Suprapubic skin (tissue), 4 donors: ENCODE data around the gene PSMC3. TPM values are rescaled to one million over a fixed set of nuclear protein-coding genes. Genes with fewer than 3 reads are reported as not detected.
A peak's percentile ranks its signal among the peaks of the same experiment; 100 is the strongest.

Source experiments
- DNase-seq, 2 donors: peaks; one replicate each; pipeline ENCODE4 v3.0.0-alpha.2; 2019; ENCODE audit warnings: low spot score in 2 of 2
- H3K27ac ChIP-seq: fragments of 200-600 bp; sonication (generic); one replicate; pipeline ENCODE4 v1.5.1; 2019
- H3K27me3 ChIP-seq: fragments of 200-600 bp; sonication (generic); one replicate; pipeline ENCODE4 v1.5.1; 2019
- H3K36me3 ChIP-seq: fragments of 200-600 bp; sonication (generic); one replicate; pipeline ENCODE4 v1.5.1; 2019
- H3K4me1 ChIP-seq: fragments of 200-600 bp; sonication (generic); one replicate; pipeline ENCODE4 v1.5.1; 2019
- H3K4me3 ChIP-seq: fragments of 200-600 bp; sonication (generic); one replicate; pipeline ENCODE4 v1.5.1; 2019; ENCODE audit warnings: mild to moderate bottlenecking
- H3K9me3 ChIP-seq: fragments of 200-600 bp; sonication (generic); one replicate; pipeline ENCODE4 v1.5.1; 2019
- CTCF ChIP-seq, 2 donors: fragments of 200-600 bp in 1 of 2; fragments of 450-650 bp in 1 of 2; sonication (generic) in 1 of 2; IDR thresholded peaks; one replicate each; pipeline ENCODE4 v1.5.1; 2016 to 2019; ENCODE audit warnings: antibody characterized with exemption in 2 of 2, mild to moderate bottlenecking in 1 of 2, moderate library complexity in 1 of 2
- EP300 ChIP-seq: sonication (generic); formaldehyde crosslinking; IDR thresholded peaks from one replicate; pipeline ENCODE4 v1.6.1; 2017; ENCODE audit warnings: antibody characterized with exemption
- POLR2A ChIP-seq, 2 donors: fragments of 450-650 bp; IDR thresholded peaks; one replicate each; pipeline ENCODE4 v1.6.1; 2017; ENCODE audit warnings: antibody characterized with exemption in 2 of 2, mild to moderate bottlenecking in 2 of 2, moderate library complexity in 2 of 2
- POLR2AphosphoS5 ChIP-seq, 3 donors: sonication (generic); formaldehyde crosslinking; IDR thresholded peaks; one replicate each; pipeline ENCODE4 v1.6.1; 2017; ENCODE audit warnings: antibody characterized with exemption in 3 of 3
- WGBS: methylation state at CpG from one replicate; pipeline ENCODE4 v1.1.5; 2018; 5-methylcytosine and 5-hydroxymethylcytosine counted together
- total RNA-seq, 4 donors: library from RNA; depleted of rRNA; stranded (reverse); fragments of >200 nt; gene quantifications; one replicate each; pipeline ENCODE4 v1.1.0, GENCODE V29; 2016

The PSMC3 gene
- total RNA-seq, 4 donors from 2014 or later: 52.5 to 124 (median 103) TPM

GRCh38 chr11:47413908-47414684 is 12.1 kb downstream of the PSMC3 start:
- peaks cover 59% of the 10 kb centered on the region for H3K36me3 ChIP-seq
- H3K27me3 ChIP-seq: no peaks in the 10 kb centered on the region
- TF ChIP-seq CTCF (IDR thresholded peaks at IDR 0.05) (no peak), POLR2AphosphoS5 (IDR thresholded peaks at IDR 0.05) (no peak), POLR2A (IDR thresholded peaks at IDR 0.05) (no peak)
- no peak overlapping the region for H3K27ac ChIP-seq
- DNase-seq: no peak
- H3K4me1 ChIP-seq: peaks cover 52% of the 10 kb centered on the region
- H3K4me3 ChIP-seq: no peak overlapping the region
- no peaks in the 10 kb centered on the region for H3K9me3 ChIP-seq
- 72% methylated on average over 16 of the region's 16 CpGs for WGBS

GRCh38 chr11:47413351-47413750 is 12.9 kb downstream of the PSMC3 start:
- no peak overlapping the region for H3K4me3 ChIP-seq
- DNase-seq: peak in 1 of 2 donors; percentile 56
- TF ChIP-seq EP300: no peak
- no peak for TF ChIP-seq CTCF (IDR thresholded peaks at IDR 0.05)
- no peak for TF ChIP-seq POLR2AphosphoS5 (IDR thresholded peaks at IDR 0.05)
- TF ChIP-seq POLR2A (IDR thresholded peaks at IDR 0.05): no peak
- no peaks in the 10 kb centered on the region for H3K27me3 ChIP-seq
- peaks cover 52% of the 10 kb centered on the region for H3K36me3 ChIP-seq
- no peak overlapping the region for H3K27ac ChIP-seq
- H3K9me3 ChIP-seq: no peaks in the 10 kb centered on the region
- 69% methylated on average over 7 of the region's 13 CpGs for WGBS
- peaks cover 53% of the 10 kb centered on the region for H3K4me1 ChIP-seq

- H3K36me3 ChIP-seq: peaks cover 39% of the 10 kb centered on the region
- 65% methylated on average over 8 of the region's 12 CpGs for WGBS
- peaks cover 60% of the 10 kb centered on the region for H3K4me1 ChIP-seq
- H3K27ac ChIP-seq: no peak overlapping the region
- no peak overlapping the region for H3K4me3 ChIP-seq
- TF ChIP-seq CTCF (IDR thresholded peaks at IDR 0.05) (peak; percentile 18 to 82), POLR2AphosphoS5 (IDR thresholded peaks at IDR 0.05) (no peak)
- no peaks in the 10 kb centered on the region for H3K9me3 ChIP-seq
- H3K27me3 ChIP-seq: no peaks in the 10 kb centered on the region
- DNase-seq: peak in 1 of 2 donors; percentile 68
These were observed 14.1 kb downstream of the PSMC3 start for GRCh38 chr11:47411884-47412746.

GRCh38 chr11:47410370-47411264 is 15.6 kb downstream of the PSMC3 start:
- 93% methylated on average over 3 of the region's 12 CpGs for WGBS
- peaks cover 37% of the 10 kb centered on the region for H3K36me3 ChIP-seq
- TF ChIP-seq POLR2A (IDR thresholded peaks at IDR 0.05) (no peak), EP300 (no peak)
- H3K27ac ChIP-seq: peak overlapping the region; percentile 21
- H3K4me1 ChIP-seq: peaks cover 56% of the 10 kb centered on the region
- peak overlapping the region; percentile 69 for H3K4me3 ChIP-seq
- H3K27me3 ChIP-seq: no peaks in the 10 kb centered on the region
- H3K9me3 ChIP-seq: no peaks in the 10 kb centered on the region
- DNase-seq: peak in 1 of 2 donors; percentile 61
